Neural progenitor cell (in vitro differentiated cells): ENCODE results near the gene SCLY.

Experiments used
- CTCF ChIP-seq: fragments of 200-600 bp; sonication (generic); IDR thresholded peaks from 2 replicates; pipeline ENCODE4 v1.5.1; 2017; ENCODE audit warnings: antibody characterized with exemption, mild to moderate bottlenecking
- EZH2 ChIP-seq: fragments of 200-600 bp; sonication (generic); IDR thresholded peaks from 2 replicates; pipeline ENCODE4 v1.6.1; 2017; ENCODE audit warnings: antibody characterized with exemption, mild to moderate bottlenecking, moderate library complexity
- EZH2phosphoT487 ChIP-seq: fragments of 200-600 bp; sonication (generic); IDR thresholded peaks from 2 replicates; pipeline ENCODE4 v1.6.1; 2017; ENCODE audit warnings: antibody characterized with exemption

- TF ChIP-seq CTCF: no peak
- no peak for TF ChIP-seq EZH2
- no peak for TF ChIP-seq EZH2phosphoT487
Measured at GRCh38 chr2:238103465-238104225, 42.8 kb downstream of the SCLY start.
